Stomach (tissue), 4 donors: ENCODE data around the gene COL5A1.

Source experiments
- CTCF ChIP-seq, 7 experiments: fragments of 450-650 bp in 4 of 7; fragments of 200-600 bp in 3 of 7; sonication (generic) in 3 of 7; IDR thresholded peaks; one replicate each; pipeline ENCODE4 v1.5.1; 2016 to 2019; ENCODE audit warnings: antibody characterized with exemption in 7 of 7, control low read depth in 2 of 7, mild to moderate bottlenecking in 1 of 7
- POLR2A ChIP-seq, 4 donors: fragments of 450-650 bp; IDR thresholded peaks; one replicate each; pipeline ENCODE4 v1.6.1; 2016; ENCODE audit warnings: antibody characterized with exemption in 4 of 4, control low read depth in 2 of 4, mild to moderate bottlenecking in 1 of 4, moderate library complexity in 1 of 4

GRCh38 chr9:134623258-134624066 lies 18.1 kb upstream of the COL5A1 start:
- TF ChIP-seq POLR2A (IDR thresholded peaks at IDR 0.05) (no peak), CTCF (IDR thresholded peaks at IDR 0.05) (no peak)
